DND-41 (cell line): ENCODE results near the gene ADGRL4.

Experiments used
- CTCF ChIP-seq: IDR thresholded peaks from 2 replicates; pipeline ENCODE4 v1.5.1; 2012; ENCODE audit warnings: borderline replicate concordance, low read length, moderate library complexity, mild to moderate bottlenecking; ENCODE audit not compliant: poor library complexity, severe bottlenecking; ENCODE audit errors: extremely low read depth
- EZH2 ChIP-seq: IDR thresholded peaks from 3 replicates; pipeline ENCODE4 v1.6.1; 2012; ENCODE audit warnings: borderline replicate concordance, low read depth, mild to moderate bottlenecking, moderate library complexity, low read length, inconsistent platforms; ENCODE audit not compliant: severe bottlenecking

GRCh38 chr1:78919150-78919549 is 87.4 kb downstream of the ADGRL4 start:
- TF ChIP-seq CTCF = no peak
- no peak for TF ChIP-seq EZH2
